ENCODE data around the gene STYXL1.

The STYXL1 gene

GRCh38 chr7:75981203-75981452, 66.7 kb downstream of the STYXL1 start:
- no peaks in the 10 kb centered on the region for H3K9me3 ChIP-seq (ENCODE audit: control insufficient read depth in 1 of 2, low read length in 2 of 2)
- H3K27ac ChIP-seq (ENCODE audit: low read depth, low read length) = no peak overlapping the region
- peaks cover 24 to 33% of the 10 kb centered on the region in 2 donors for H3K4me1 ChIP-seq (ENCODE audit: control insufficient read depth in 1 of 2, insufficient read depth in 2 of 2, low read length in 2 of 2)
- no peak overlapping the region for H3K9ac ChIP-seq (ENCODE audit: low read depth in 1 of 2, low read length in 2 of 2)
- no peak overlapping the region for H3K4me3 ChIP-seq (ENCODE audit: low read depth in 1 of 2, low read length in 2 of 2)
- peaks cover 35 to 69% of the 10 kb centered on the region in 2 donors for H3K36me3 ChIP-seq (ENCODE audit: control insufficient read depth in 1 of 2, insufficient read depth in 2 of 2, low read length in 2 of 2)
- no peaks in the 10 kb centered on the region for H3K27me3 ChIP-seq (ENCODE audit: control insufficient read depth in 1 of 2, insufficient read depth in 2 of 2, low read length in 2 of 2)

GRCh38 chr7:75980430-75981202, 67.2 kb downstream of the STYXL1 start:
- H3K27ac ChIP-seq (ENCODE audit: low read depth, low read length) = peak overlapping the region; percentile 66
- H3K4me3 ChIP-seq (ENCODE audit: low read depth in 1 of 2, low read length in 2 of 2) = peak overlapping the region; percentile 34 to 63
- H3K36me3 ChIP-seq (ENCODE audit: control insufficient read depth in 1 of 2, insufficient read depth in 2 of 2, low read length in 2 of 2) = peaks cover 30 to 64% of the 10 kb centered on the region in 2 donors
- no peaks in the 10 kb centered on the region for H3K27me3 ChIP-seq (ENCODE audit: control insufficient read depth in 1 of 2, insufficient read depth in 2 of 2, low read length in 2 of 2)
- H3K9ac ChIP-seq (ENCODE audit: low read depth in 1 of 2, low read length in 2 of 2) = peak overlapping the region; percentile 30 to 68
- peaks cover 18 to 28% of the 10 kb centered on the region in 2 donors for H3K4me1 ChIP-seq (ENCODE audit: control insufficient read depth in 1 of 2, insufficient read depth in 2 of 2, low read length in 2 of 2)
- no peaks in the 10 kb centered on the region for H3K9me3 ChIP-seq (ENCODE audit: control insufficient read depth in 1 of 2, low read length in 2 of 2)

- no peaks in the 10 kb centered on the region for H3K9me3 ChIP-seq (ENCODE audit: control insufficient read depth in 1 of 2, low read length in 2 of 2)
- peak overlapping the region; percentile 34 to 63 for H3K4me3 ChIP-seq (ENCODE audit: low read depth in 1 of 2, low read length in 2 of 2)
- peak overlapping the region; percentile 73 for H3K27ac ChIP-seq (ENCODE audit: low read depth, low read length)
- H3K36me3 ChIP-seq (ENCODE audit: control insufficient read depth in 1 of 2, insufficient read depth in 2 of 2, low read length in 2 of 2) = peaks cover 30 to 57% of the 10 kb centered on the region in 2 donors
- H3K4me1 ChIP-seq (ENCODE audit: control insufficient read depth in 1 of 2, insufficient read depth in 2 of 2, low read length in 2 of 2) = peaks cover 17 to 23% of the 10 kb centered on the region in 2 donors
- no peaks in the 10 kb centered on the region for H3K27me3 ChIP-seq (ENCODE audit: control insufficient read depth in 1 of 2, insufficient read depth in 2 of 2, low read length in 2 of 2)
- peak overlapping the region; percentile 63 to 68 for H3K9ac ChIP-seq (ENCODE audit: low read depth in 1 of 2, low read length in 2 of 2)
Measured at GRCh38 chr7:75979759-75980429, 67.9 kb downstream of the STYXL1 start.

GRCh38 chr7:75977743-75978142, 70.1 kb downstream of the STYXL1 start:
- Histone ChIP-seq H3K4me1 (ENCODE audit: control insufficient read depth in 1 of 2, insufficient read depth in 2 of 2, low read length in 2 of 2) (peaks cover 17 to 23% of the 10 kb centered on the region in 2 donors), H3K36me3 (ENCODE audit: control insufficient read depth in 1 of 2, insufficient read depth in 2 of 2, low read length in 2 of 2) (peaks cover 21 to 46% of the 10 kb centered on the region in 2 donors), H3K27me3 (ENCODE audit: control insufficient read depth in 1 of 2, insufficient read depth in 2 of 2, low read length in 2 of 2) (no peaks in the 10 kb centered on the region), H3K9me3 (ENCODE audit: control insufficient read depth in 1 of 2, low read length in 2 of 2) (no peaks in the 10 kb centered on the region), H3K9ac (ENCODE audit: low read depth in 1 of 2, low read length in 2 of 2) (no peak overlapping the region), H3K4me3 (ENCODE audit: low read depth in 1 of 2, low read length in 2 of 2) (no peak overlapping the region), H3K27ac (ENCODE audit: low read depth, low read length) (no peak overlapping the region)

GRCh38 chr7:75971961-75972763, 75.6 kb downstream of the STYXL1 start:
- H3K27ac ChIP-seq (ENCODE audit: low read depth, low read length) = no peak overlapping the region
- H3K9me3 ChIP-seq (ENCODE audit: control insufficient read depth in 1 of 2, low read length in 2 of 2) = no peaks in the 10 kb centered on the region
- no peaks in the 10 kb centered on the region for H3K27me3 ChIP-seq (ENCODE audit: control insufficient read depth in 1 of 2, insufficient read depth in 2 of 2, low read length in 2 of 2)
- no peak overlapping the region for H3K9ac ChIP-seq (ENCODE audit: low read depth in 1 of 2, low read length in 2 of 2)
- H3K4me1 ChIP-seq (ENCODE audit: control insufficient read depth in 1 of 2, insufficient read depth in 2 of 2, low read length in 2 of 2) = peaks cover 22 to 26% of the 10 kb centered on the region in 2 donors
- peaks cover 0 to 27% of the 10 kb centered on the region in 2 donors for H3K36me3 ChIP-seq (ENCODE audit: control insufficient read depth in 1 of 2, insufficient read depth in 2 of 2, low read length in 2 of 2)
- no peak overlapping the region for H3K4me3 ChIP-seq (ENCODE audit: low read depth in 1 of 2, low read length in 2 of 2)

GRCh38 chr7:75971309-75971960, 76.4 kb downstream of the STYXL1 start:
- H3K27me3 ChIP-seq (ENCODE audit: control insufficient read depth in 1 of 2, insufficient read depth in 2 of 2, low read length in 2 of 2) = no peaks in the 10 kb centered on the region
- H3K9ac ChIP-seq (ENCODE audit: low read depth in 1 of 2, low read length in 2 of 2) = no peak overlapping the region
- H3K9me3 ChIP-seq (ENCODE audit: control insufficient read depth in 1 of 2, low read length in 2 of 2) = no peaks in the 10 kb centered on the region
- no peak overlapping the region for H3K27ac ChIP-seq (ENCODE audit: low read depth, low read length)
- H3K36me3 ChIP-seq (ENCODE audit: control insufficient read depth in 1 of 2, insufficient read depth in 2 of 2, low read length in 2 of 2) = peaks cover 0 to 34% of the 10 kb centered on the region in 2 donors
- peaks cover 27 to 28% of the 10 kb centered on the region in 2 donors for H3K4me1 ChIP-seq (ENCODE audit: control insufficient read depth in 1 of 2, insufficient read depth in 2 of 2, low read length in 2 of 2)
- no peak overlapping the region for H3K4me3 ChIP-seq (ENCODE audit: low read depth in 1 of 2, low read length in 2 of 2)

GRCh38 chr7:75969704-75970498, 77.9 kb downstream of the STYXL1 start:
- Histone ChIP-seq H3K4me3 (ENCODE audit: low read depth in 1 of 2, low read length in 2 of 2) (no peak overlapping the region), H3K27ac (ENCODE audit: low read depth, low read length) (no peak overlapping the region), H3K9me3 (ENCODE audit: control insufficient read depth in 1 of 2, low read length in 2 of 2) (no peaks in the 10 kb centered on the region), H3K9ac (ENCODE audit: low read depth in 1 of 2, low read length in 2 of 2) (no peak overlapping the region), H3K27me3 (ENCODE audit: control insufficient read depth in 1 of 2, insufficient read depth in 2 of 2, low read length in 2 of 2) (no peaks in the 10 kb centered on the region), H3K4me1 (ENCODE audit: control insufficient read depth in 1 of 2, insufficient read depth in 2 of 2, low read length in 2 of 2) (peaks cover 27 to 28% of the 10 kb centered on the region in 2 donors), H3K36me3 (ENCODE audit: control insufficient read depth in 1 of 2, insufficient read depth in 2 of 2, low read length in 2 of 2) (peaks cover 8 to 38% of the 10 kb centered on the region in 2 donors)

GRCh38 chr7:75969182-75969581, 78.6 kb downstream of the STYXL1 start:
- Histone ChIP-seq H3K27me3 (ENCODE audit: control insufficient read depth in 1 of 2, insufficient read depth in 2 of 2, low read length in 2 of 2) (no peaks in the 10 kb centered on the region), H3K4me1 (ENCODE audit: control insufficient read depth in 1 of 2, insufficient read depth in 2 of 2, low read length in 2 of 2) (peaks cover 27 to 28% of the 10 kb centered on the region in 2 donors), H3K9ac (ENCODE audit: low read depth in 1 of 2, low read length in 2 of 2) (no peak overlapping the region), H3K27ac (ENCODE audit: low read depth, low read length) (no peak overlapping the region), H3K9me3 (ENCODE audit: control insufficient read depth in 1 of 2, low read length in 2 of 2) (no peaks in the 10 kb centered on the region), H3K36me3 (ENCODE audit: control insufficient read depth in 1 of 2, insufficient read depth in 2 of 2, low read length in 2 of 2) (peaks cover 8 to 40% of the 10 kb centered on the region in 2 donors), H3K4me3 (ENCODE audit: low read depth in 1 of 2, low read length in 2 of 2) (no peak overlapping the region)

GRCh38 chr7:75968561-75969001, 79.2 kb downstream of the STYXL1 start:
- Histone ChIP-seq H3K4me3 (ENCODE audit: low read depth in 1 of 2, low read length in 2 of 2) (no peak overlapping the region), H3K9ac (ENCODE audit: low read depth in 1 of 2, low read length in 2 of 2) (no peak overlapping the region), H3K27me3 (ENCODE audit: control insufficient read depth in 1 of 2, insufficient read depth in 2 of 2, low read length in 2 of 2) (no peaks in the 10 kb centered on the region), H3K27ac (ENCODE audit: low read depth, low read length) (no peak overlapping the region), H3K4me1 (ENCODE audit: control insufficient read depth in 1 of 2, insufficient read depth in 2 of 2, low read length in 2 of 2) (peaks cover 27 to 28% of the 10 kb centered on the region in 2 donors), H3K9me3 (ENCODE audit: control insufficient read depth in 1 of 2, low read length in 2 of 2) (no peaks in the 10 kb centered on the region), H3K36me3 (ENCODE audit: control insufficient read depth in 1 of 2, insufficient read depth in 2 of 2, low read length in 2 of 2) (peaks cover 8 to 34% of the 10 kb centered on the region in 2 donors)

Data from duodenal mucosa (tissue), 2 donors.